T-helper 17 cell (primary cell): ENCODE data around the gene TMEM63A. TPM values are rescaled to one million over a fixed set of nuclear protein-coding genes. Genes with fewer than 3 reads are reported as not detected.
"Not testable (repeated sequence)": the region's sequence is repeated elsewhere in the genome, so short reads cannot be mapped to it uniquely, and the experiment has no call there.

Experiments used
- ATAC-seq: fragments of 150-1000 bp; cut with Tn5 transposase; 2 replicates; pipeline ENCODE4 v1.10.0; 2021; ENCODE audit warnings: mild to moderate bottlenecking, moderate library complexity
- DNase-seq, 3 donors: peaks; one replicate each; pipeline versions ENCODE4 v3.0.0 to v3.0.0-alpha.2; 2020 to 2021
- H3K9me3 ChIP-seq: one replicate; pipeline ENCODE4 v1.7.0; 2013; ENCODE audit warnings: low read length, mild to moderate bottlenecking; ENCODE audit not compliant: control insufficient read depth, poor library complexity, severe bottlenecking
- H3K27ac Mint-ChIP-seq: one replicate; pipeline ENCODE4 v1.8.0; 2022; ENCODE audit warnings: mild to moderate bottlenecking, moderate library complexity, mixed read lengths
- H3K27me3 Mint-ChIP-seq: one replicate; pipeline ENCODE4 v1.8.0; 2022; ENCODE audit warnings: mixed read lengths
- H3K36me3 Mint-ChIP-seq: one replicate; pipeline ENCODE4 v1.8.0; 2022; ENCODE audit warnings: low read depth, mixed read lengths
- H3K4me1 Mint-ChIP-seq: one replicate; pipeline ENCODE4 v1.8.0; 2022; ENCODE audit warnings: mild to moderate bottlenecking, mixed read lengths
- H3K4me3 Mint-ChIP-seq: one replicate; pipeline ENCODE4 v1.8.0; 2022; ENCODE audit warnings: mild to moderate bottlenecking, moderate library complexity, mixed read lengths
- total RNA-seq, 4 donors: library from RNA in 2 of 4; stranded (reverse) in 2 of 4; gene quantifications; one replicate each; pipeline ENCODE4 v1.2.3 and lab custom pipeline; 2022 to 2026

Gene TMEM63A
- total RNA-seq, 2 donors from 2014 or later, result 269 to 280 TPM

DNA sequence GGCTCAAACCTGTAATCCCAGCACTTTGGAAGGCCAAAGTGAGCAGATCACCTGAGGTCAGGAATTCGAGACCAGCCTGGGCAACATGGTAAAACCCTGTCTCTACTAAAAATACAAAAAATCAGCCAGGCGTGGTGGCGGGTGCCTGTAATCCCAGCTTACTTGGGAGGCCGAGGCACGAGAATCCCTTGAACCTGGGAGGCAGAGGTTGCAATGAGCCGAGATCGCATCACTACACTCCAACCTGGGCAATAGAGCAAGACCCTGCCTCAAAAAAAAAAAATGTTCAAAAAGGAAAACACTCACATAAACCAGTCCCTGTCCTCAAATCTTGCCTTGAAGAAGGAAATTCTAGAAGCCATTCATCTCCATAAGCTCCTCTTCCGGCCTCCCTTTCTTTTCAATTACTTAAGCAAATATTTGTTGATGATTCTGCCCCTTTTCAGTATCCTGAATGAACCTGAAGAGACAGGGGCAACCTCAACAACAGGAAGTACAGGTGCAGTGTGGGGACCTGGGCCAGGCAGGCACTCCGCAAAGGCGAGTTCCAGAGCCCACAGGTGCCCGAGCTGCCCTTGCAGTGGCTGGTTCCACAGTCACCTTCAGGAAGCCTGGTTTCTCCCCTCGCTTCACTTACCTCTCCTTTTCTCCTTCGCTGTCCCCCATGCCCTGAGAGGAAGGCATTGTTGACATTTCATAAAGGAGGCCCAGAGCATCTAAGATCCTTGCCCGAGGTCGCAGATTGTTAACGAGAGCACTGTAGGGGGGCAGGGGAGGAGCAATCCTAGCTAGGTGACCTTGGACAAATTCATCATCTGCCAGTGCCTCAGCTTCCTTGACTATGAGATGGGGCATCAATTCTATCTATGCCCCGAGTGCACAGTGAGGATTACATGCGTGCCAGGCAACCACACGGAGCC is 15.7 kb upstream of the TMEM63A start:
- H3K27me3 Mint-ChIP-seq, result no peaks in the 10 kb centered on the region
- ATAC-seq (peak; percentile 53), DNase-seq (peak in 1 of 3 donors; percentile 21)
- H3K27ac Mint-ChIP-seq, result peak overlapping the region; percentile 98
- H3K4me1 Mint-ChIP-seq, result peaks cover 32% of the 10 kb centered on the region
- H3K36me3 Mint-ChIP-seq, result no peaks in the 10 kb centered on the region
- no peaks in the 10 kb centered on the region for H3K9me3 ChIP-seq
- peak overlapping the region; percentile 86 for H3K4me3 Mint-ChIP-seq

DNA sequence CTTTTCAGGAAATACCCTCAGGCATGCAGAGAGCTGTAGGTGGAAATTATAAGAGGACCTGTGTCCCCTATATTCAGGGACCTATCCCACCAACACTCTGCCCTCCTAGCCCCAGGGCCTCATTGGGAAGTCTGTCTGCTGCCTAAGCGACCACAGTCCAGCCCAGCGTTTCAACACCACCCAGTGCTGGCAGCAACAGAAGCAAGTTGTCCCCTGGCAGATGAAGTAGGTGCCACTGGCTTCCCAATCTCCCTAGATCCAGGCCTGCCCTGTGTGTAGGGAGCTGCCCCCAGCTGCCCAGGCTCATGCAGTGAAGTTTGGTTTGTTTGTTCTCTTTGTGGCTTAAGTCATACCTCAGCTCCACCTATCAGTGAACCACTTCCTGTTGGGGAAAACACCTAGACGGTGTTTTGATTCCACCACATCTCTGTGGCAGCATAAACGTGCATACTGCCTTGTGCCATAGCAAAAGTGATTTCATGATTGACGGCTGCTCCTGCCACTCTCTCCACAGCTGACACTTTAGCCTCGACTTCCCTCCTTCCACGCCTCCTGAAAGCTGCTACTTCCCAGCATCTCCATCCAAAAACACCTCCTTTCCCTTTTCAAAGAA is 14.9 kb upstream of the TMEM63A start:
- ATAC-seq, result peak; percentile 97
- peaks cover 32% of the 10 kb centered on the region for H3K4me1 Mint-ChIP-seq
- no peaks in the 10 kb centered on the region for H3K9me3 ChIP-seq
- H3K36me3 Mint-ChIP-seq, result no peaks in the 10 kb centered on the region
- H3K4me3 Mint-ChIP-seq, result peak overlapping the region; percentile 86
- peak overlapping the region; percentile 98 for H3K27ac Mint-ChIP-seq
- DNase-seq, result peak; percentile 31 to 57 (median 53)
- no peaks in the 10 kb centered on the region for H3K27me3 Mint-ChIP-seq

DNA sequence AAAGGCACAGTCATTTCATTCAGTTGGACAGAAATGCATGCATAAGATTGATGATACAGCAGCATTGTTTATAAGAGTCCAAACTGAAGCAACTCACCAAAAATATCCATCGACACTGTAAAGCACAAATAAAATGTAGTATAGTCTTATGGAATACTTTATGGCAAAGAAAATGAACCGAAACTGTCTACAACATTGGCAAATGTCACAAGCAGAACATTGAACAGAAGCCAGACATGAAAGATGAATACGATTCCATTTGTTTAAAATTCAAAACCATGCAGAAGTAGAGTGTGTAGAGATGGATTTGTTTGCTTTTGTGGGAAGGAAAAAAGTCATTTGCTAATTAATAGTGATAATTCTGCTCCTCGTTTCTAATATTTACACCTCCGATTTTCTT is 14.3 kb upstream of the TMEM63A start:
- no peaks in the 10 kb centered on the region for H3K27me3 Mint-ChIP-seq
- H3K4me1 Mint-ChIP-seq, result peaks cover 34% of the 10 kb centered on the region
- H3K36me3 Mint-ChIP-seq, result no peaks in the 10 kb centered on the region
- H3K4me3 Mint-ChIP-seq, result peak overlapping the region; percentile 86
- H3K9me3 ChIP-seq, result no peaks in the 10 kb centered on the region
- ATAC-seq (no peak), DNase-seq (no peak)
- H3K27ac Mint-ChIP-seq, result peak overlapping the region; percentile 98

DNA sequence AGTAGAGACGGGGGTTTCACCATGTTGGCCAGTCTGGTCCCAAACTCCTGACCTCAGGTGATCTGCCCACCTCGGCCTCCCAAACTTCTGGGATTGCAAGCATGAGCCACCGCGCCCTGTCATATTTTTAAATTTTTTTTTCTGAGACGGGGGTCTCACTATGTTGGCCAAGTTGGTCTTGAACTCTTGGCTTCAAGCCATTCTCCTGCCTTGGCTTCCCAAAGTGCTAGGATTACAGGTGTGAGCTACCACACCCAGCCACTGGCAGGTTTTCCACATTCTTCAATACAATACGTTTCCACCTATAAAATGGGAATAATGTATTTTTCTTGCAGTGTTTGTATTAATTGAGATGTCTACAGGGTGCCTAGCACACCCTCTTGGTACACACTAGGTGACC is 10.1 kb upstream of the TMEM63A start:
- DNase-seq (no peak), ATAC-seq (no peak)
- Mint-ChIP-seq H3K27me3 (no peaks in the 10 kb centered on the region), H3K27ac (no peak overlapping the region), H3K4me1 (peaks cover 22% of the 10 kb centered on the region), H3K4me3 (no peak overlapping the region), H3K36me3 (no peaks in the 10 kb centered on the region)
- no peaks in the 10 kb centered on the region for H3K9me3 ChIP-seq

DNA sequence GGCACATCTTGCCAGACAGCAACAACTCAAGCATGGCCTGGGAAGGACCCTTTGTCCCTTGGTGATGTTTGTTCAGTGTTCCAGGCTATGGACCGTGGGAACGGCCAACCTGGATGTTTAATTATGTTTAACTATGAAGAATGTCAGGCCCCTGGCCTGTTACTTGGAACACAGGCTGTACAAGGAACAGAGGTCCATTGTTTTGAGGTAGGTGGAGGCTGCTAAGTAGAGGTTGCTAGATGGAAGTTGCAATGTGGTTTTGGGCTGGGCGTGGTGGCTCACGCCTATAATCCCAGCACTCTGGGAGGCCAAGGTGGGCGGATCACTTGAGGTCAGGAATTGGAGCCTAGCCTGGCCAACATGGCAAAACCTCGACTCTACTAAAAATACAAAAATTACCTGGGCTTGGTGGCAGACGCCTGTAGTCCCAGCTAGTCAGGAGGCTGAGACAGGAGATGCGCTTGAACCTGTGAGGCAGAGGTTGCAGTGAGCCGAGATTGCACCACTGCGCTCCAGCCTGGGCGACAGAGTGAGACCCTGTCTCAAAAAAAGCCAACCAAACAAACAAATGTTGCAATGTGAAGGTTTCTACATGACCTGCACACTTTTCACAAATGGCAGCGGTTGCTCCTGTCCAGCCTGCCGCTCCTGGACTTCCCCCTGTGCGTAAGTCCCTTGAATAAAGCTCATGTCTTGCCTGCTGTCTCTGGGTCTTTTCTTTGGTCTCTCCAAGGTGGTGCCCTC is 9.2 kb upstream of the TMEM63A start:
- H3K4me3 Mint-ChIP-seq, result no peak overlapping the region
- H3K27me3 Mint-ChIP-seq, result no peaks in the 10 kb centered on the region
- no peaks in the 10 kb centered on the region for H3K36me3 Mint-ChIP-seq
- no peaks in the 10 kb centered on the region for H3K9me3 ChIP-seq
- ATAC-seq (no peak), DNase-seq (no peak)
- no peak overlapping the region for H3K27ac Mint-ChIP-seq
- peaks cover 13% of the 10 kb centered on the region for H3K4me1 Mint-ChIP-seq

DNA sequence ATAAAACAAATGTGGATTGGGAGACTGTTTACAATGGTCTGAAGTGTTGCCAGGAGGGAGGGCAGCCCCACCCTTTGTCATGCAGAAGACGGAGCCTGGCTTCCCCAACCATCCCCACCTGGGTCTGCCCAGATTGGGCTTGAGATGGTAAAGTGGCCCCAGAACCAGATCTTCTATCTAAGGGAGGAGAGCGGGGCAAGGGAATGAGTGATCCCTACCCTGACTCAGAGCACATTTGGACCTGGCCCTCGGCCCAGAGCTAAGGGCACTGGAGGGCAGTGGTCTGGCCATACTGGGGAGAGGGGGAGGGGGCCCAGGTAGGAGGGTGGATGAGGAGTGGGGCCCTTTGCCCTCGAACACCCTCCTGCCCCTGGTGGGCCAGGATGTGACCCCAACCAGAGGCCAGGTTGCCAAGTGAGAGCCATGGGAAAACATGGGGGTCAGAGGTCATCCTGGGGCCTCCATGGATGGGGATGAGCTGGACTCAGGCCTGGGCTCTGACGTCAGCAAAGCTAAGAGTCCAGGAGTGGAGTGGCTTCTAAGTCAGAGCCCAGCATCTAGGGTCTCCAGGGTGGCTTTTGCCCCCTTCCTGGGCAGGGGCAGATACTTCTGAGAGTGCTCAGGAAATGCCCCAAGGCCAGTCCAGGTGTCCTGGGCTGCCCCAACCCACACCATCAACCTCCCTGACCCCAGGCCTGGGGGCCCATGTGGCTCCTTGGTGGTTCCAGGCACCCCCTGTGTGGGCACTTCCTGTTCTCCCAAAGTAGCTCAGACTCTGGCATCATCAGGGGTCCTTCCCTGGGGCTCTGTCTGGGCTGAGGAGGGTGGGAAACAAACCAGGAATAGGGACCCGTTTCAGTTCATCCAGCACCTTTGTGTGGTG is 8.4 kb upstream of the TMEM63A start:
- Mint-ChIP-seq H3K4me3 (no peak overlapping the region), H3K27me3 (no peaks in the 10 kb centered on the region), H3K4me1 (peaks cover 12% of the 10 kb centered on the region), H3K36me3 (no peaks in the 10 kb centered on the region), H3K27ac (no peak overlapping the region)
- no peaks in the 10 kb centered on the region for H3K9me3 ChIP-seq
- no peak for ATAC-seq
- no peak for DNase-seq

DNA sequence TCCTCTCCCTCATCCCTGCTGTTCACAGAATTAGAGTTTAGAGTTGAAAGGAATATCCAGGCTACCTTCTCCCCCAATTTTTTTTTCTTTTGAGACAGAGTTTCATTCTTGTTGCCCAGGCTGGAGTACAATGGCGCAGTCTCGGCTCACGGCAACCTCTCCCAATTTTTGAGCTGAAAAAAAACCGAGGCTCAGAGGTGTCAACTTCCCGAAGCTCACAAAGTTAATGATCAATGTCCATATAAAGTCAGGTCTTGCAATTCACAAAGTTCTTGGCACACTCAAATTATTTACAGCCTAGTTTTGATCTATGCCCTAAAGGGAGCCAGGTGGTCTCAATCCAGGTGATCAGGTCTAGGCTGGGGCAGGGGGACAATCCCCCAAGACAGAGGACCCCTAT is 7.6 kb upstream of the TMEM63A start:
- H3K9me3 ChIP-seq, result no peaks in the 10 kb centered on the region
- ATAC-seq, result no peak
- DNase-seq, result no peak
- Mint-ChIP-seq H3K4me3 (no peak overlapping the region), H3K4me1 (peaks cover 12% of the 10 kb centered on the region), H3K27me3 (no peaks in the 10 kb centered on the region), H3K36me3 (no peaks in the 10 kb centered on the region), H3K27ac (no peak overlapping the region)

DNA sequence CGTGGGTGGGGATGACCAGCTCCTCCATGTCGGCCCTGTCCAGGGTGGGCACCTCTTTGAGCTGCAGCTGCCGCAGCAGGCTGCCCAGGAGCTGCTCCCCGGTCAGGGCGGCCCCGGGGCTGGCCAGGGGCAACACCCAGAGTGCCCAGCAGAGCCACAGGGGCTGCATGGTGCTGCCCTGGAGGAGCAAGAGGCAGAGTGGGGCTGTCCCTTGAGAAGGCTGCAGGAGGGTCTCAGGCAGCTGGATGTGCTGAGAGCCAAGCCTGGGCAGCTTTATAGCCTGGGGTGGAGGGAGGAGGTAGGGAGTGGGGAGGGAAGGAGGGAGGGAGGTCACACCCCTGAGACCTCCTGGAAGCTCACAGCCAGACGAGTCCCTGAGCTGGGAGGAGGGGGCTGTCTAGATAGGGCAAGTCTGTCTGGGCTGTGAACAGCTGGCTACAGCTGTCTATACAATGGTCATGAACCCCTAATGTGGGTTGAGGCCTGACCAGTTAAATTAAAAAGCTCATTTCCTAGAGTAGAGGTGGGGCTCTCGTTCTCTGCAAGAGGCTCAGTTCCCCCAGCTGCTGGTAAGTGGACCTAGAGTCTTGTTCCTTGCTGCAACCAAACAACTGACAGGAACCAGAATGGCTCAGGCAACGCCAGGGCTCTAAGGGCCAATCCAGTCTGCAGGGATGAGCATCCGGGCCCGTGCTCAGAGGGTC is 6.9 kb upstream of the TMEM63A start, which contains the start of gene LEFTY1:
Gene LEFTY1 (minus strand): TSS at position 249 of the 704 bp plus-strand sequence. CDS start 80 bp downstream, at position 169.
- H3K9me3 ChIP-seq, result no peaks in the 10 kb centered on the region
- no peaks in the 10 kb centered on the region for H3K27me3 Mint-ChIP-seq
- ATAC-seq (no peak), DNase-seq (no peak)
- no peak within 1 kb of the TSS for H3K4me3 Mint-ChIP-seq
- no peak within 1 kb of the TSS for H3K27ac Mint-ChIP-seq
- peaks cover 13% of the 10 kb centered on the region for H3K4me1 Mint-ChIP-seq
- no peaks in the 10 kb centered on the region for H3K36me3 Mint-ChIP-seq

DNA sequence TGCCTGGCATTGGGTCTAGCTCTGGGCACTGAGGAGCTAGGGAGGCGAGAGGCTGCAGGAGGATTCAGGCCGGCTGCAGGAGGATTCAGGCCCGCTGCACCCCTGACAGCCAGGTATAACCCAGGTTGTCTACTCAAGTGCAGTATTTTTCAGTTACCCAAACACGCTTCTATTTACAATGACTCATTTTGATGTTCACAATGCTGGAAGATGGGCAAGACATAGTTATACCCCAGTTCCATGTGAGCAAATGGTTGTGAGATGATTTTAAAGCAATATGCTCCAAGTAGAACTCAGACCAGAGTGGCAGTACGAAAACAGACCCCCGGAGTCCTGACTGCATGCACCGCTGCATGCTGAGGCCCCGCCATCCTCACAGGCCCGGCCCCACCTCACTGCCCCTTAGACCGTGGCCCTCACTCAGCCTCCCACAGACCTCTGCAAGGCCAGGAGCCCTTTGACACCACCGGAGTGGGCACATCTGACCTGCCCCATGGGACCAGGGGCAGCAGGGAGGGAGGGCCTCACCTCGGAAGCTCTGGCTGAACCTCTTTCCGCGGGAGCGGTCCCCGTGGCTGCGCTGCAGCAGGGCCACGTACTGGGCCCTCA is 6.2 kb upstream of the TMEM63A start:
- ATAC-seq (no peak), DNase-seq (no peak)
- no peaks in the 10 kb centered on the region for H3K36me3 Mint-ChIP-seq
- no peak overlapping the region for H3K27ac Mint-ChIP-seq
- H3K4me3 Mint-ChIP-seq, result no peak overlapping the region
- no peaks in the 10 kb centered on the region for H3K9me3 ChIP-seq
- H3K4me1 Mint-ChIP-seq, result peaks cover 18% of the 10 kb centered on the region
- no peaks in the 10 kb centered on the region for H3K27me3 Mint-ChIP-seq

DNA sequence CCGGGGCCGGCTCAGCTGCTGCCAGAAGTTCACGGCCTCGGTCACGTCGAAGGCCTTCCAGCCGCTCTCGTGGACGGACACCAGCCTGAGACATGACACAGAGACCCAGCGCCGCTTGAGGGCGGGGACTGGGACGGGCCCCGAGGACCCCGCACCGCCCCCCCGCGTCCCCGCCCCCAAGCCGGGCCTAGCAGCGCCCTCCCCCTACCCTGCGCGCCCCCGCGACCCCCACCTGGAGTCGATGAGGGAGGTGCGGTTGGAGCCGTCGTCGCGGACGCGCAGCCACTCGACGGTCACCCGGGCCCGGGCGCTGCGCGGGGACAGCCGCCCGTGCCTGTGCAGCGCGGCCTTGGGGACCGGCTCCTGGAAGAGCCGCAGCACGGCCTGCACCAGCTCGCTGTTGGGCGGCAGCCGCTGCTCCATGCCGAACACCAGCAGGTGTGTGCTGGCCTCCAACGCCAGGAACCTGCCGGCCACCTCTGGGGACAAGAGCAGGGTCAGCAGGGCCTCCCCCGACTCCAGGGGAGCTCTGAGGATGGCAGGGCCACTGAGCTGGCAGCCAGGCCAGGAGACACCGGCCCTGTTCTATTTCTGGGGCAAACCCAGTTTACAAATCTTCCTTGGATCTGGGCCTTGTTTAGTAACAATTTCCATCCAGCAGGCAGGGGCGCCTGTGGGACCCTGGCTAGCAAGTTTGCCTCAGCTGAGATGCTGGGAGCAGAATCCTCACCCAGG is 5.5 kb upstream of the TMEM63A start:
- not testable (repeated sequence) for H3K27ac Mint-ChIP-seq, ATAC-seq, H3K36me3 Mint-ChIP-seq, H3K9me3 ChIP-seq, DNase-seq, H3K27me3 Mint-ChIP-seq, H3K4me3 Mint-ChIP-seq
- H3K4me1 Mint-ChIP-seq, result peaks cover 21% of the 10 kb centered on the region

DNA sequence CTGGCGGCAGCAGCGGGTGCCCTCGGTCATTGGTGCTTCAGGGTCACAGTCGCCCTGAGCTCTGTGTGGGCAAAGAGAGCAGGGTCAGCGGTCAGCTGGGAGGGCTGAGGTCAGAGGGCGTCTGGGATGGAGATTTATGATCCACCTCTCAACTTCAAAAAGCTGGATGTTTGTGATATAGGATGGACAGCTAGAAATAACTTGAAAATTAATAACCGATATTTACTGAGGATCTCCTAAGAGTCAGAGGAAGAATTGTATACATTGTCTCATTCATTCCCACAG is 4.8 kb upstream of the TMEM63A start:
- no peak overlapping the region for H3K27ac Mint-ChIP-seq
- H3K4me1 Mint-ChIP-seq, result peaks cover 21% of the 10 kb centered on the region
- no peaks in the 10 kb centered on the region for H3K27me3 Mint-ChIP-seq
- no peak for ATAC-seq
- no peak overlapping the region for H3K4me3 Mint-ChIP-seq
- H3K36me3 Mint-ChIP-seq, result no peaks in the 10 kb centered on the region
- DNase-seq, result no peak
- no peaks in the 10 kb centered on the region for H3K9me3 ChIP-seq
